Measurements from ENCODE around the gene ZNF511. TPM values are rescaled to one million over a fixed set of nuclear protein-coding genes. Genes with fewer than 3 reads are reported as not detected.

Gene ZNF511
- total RNA-seq, 2 experiments from 2014 or later = 68.8 to 95.0 TPM

GRCh38 chr10:133278577-133279265 lies 30.0 kb upstream of the ZNF511 start:
- H3K79me2 ChIP-seq (ENCODE audit: insufficient read depth, low read depth, low read length) = no peaks in the 10 kb centered on the region
- intact Hi-C loops (cut with micrococcal nuclease; ENCODE audit: unreplicated experiment) = loop anchor here (5.0 kb wide), 1 partner anchor 136 kb away; no protein-coding TSS in a partner anchor
- no TSS peak for BruUV-seq (replicated peaks)
- peak overlapping the region; percentile 33; the same call in 1 of the 2 replicates for H3K4me2 ChIP-seq (ENCODE audit: low read length)
- no peaks in the 10 kb centered on the region for H3K9me2 ChIP-seq (ENCODE audit: insufficient read depth, low read length)
- H4K20me1 ChIP-seq (ENCODE audit: insufficient read depth, low read length) = no peaks in the 10 kb centered on the region
- H3K9me3 ChIP-seq (ENCODE audit: low read length) = no peaks in the 10 kb centered on the region
- H3K27ac ChIP-seq (ENCODE audit: low read depth, low read length, poor library complexity, severe bottlenecking) = peak overlapping the region; percentile 53
- no peak for TF ChIP-seq EZH2phosphoT487 (IDR thresholded peaks at IDR 0.05; ENCODE audit: borderline replicate concordance, low read depth, low read length)
- TF ChIP-seq CTCF (conservative IDR thresholded peaks at IDR 0.05; ENCODE audit: low read length) = no peak
- H3K4me3 ChIP-seq (ENCODE audit: low read depth, low read length, poor library complexity, severe bottlenecking) = no peak overlapping the region
- peaks cover 47% of the 10 kb centered on the region for H3K4me1 ChIP-seq (ENCODE audit: insufficient read depth, low read length, poor library complexity, severe bottlenecking)
- ChIA-PET POLR2A (no interaction called here), CTCF (ENCODE audit: unreplicated experiment) (no interaction called here)
- peak; percentile 73 for DNase-seq (ENCODE audit: low spot score)
- peaks cover 9% of the 10 kb centered on the region; the same call in 1 of the 2 replicates for H3K36me3 ChIP-seq (ENCODE audit: insufficient read depth, low read length)
- H2AFZ ChIP-seq (ENCODE audit: low read length) = no peak overlapping the region

- Histone ChIP-seq H3K9me3 (ENCODE audit: low read length) (no peaks in the 10 kb centered on the region), H4K20me1 (ENCODE audit: insufficient read depth, low read length) (no peaks in the 10 kb centered on the region), H3K9me2 (ENCODE audit: insufficient read depth, low read length) (no peaks in the 10 kb centered on the region), H3K36me3 (ENCODE audit: insufficient read depth, low read length) (peaks cover 18% of the 10 kb centered on the region; the same call in 1 of the 2 replicates), H3K4me1 (ENCODE audit: insufficient read depth, low read length, poor library complexity, severe bottlenecking) (peaks cover 45% of the 10 kb centered on the region), H2AFZ (ENCODE audit: low read length) (no peak overlapping the region), H3K79me2 (ENCODE audit: insufficient read depth, low read depth, low read length) (no peaks in the 10 kb centered on the region), H3K4me3 (ENCODE audit: low read depth, low read length, poor library complexity, severe bottlenecking) (no peak overlapping the region), H3K4me2 (ENCODE audit: low read length) (no peak overlapping the region), H3K27ac (ENCODE audit: low read depth, low read length, poor library complexity, severe bottlenecking) (no peak overlapping the region)
- intact Hi-C loops (cut with micrococcal nuclease; ENCODE audit: unreplicated experiment) = loop anchor here (5.0 kb wide), 1 partner anchor 137 kb away; no protein-coding TSS in a partner anchor
- ChIA-PET CTCF (ENCODE audit: unreplicated experiment) (interaction anchor here (0.6 kb wide), 1 partner anchor 25 kb away, joined by 3 read pairs; no protein-coding TSS in a partner anchor), POLR2A (no interaction called here)
- DNase-seq (ENCODE audit: low spot score) = no peak
- no TSS peak for BruUV-seq (replicated peaks)
- TF ChIP-seq CTCF (conservative IDR thresholded peaks at IDR 0.05; ENCODE audit: low read length) = no peak
- no peak for TF ChIP-seq EZH2phosphoT487 (IDR thresholded peaks at IDR 0.05; ENCODE audit: borderline replicate concordance, low read depth, low read length)
Measured at GRCh38 chr10:133279326-133280226, 29.1 kb upstream of the ZNF511 start.

Data from OCI-LY7 (cell line).